Lower leg skin (tissue), 4 donors: ENCODE data around the gene ST6GAL1. TPM values are rescaled to one million over a fixed set of nuclear protein-coding genes. Genes with fewer than 3 reads are reported as not detected.

ENCODE experiments used
- DNase-seq, 2 donors: peaks; one replicate each; pipeline ENCODE4 v3.0.0-alpha.2; 2019; ENCODE audit warnings: low spot score in 2 of 2
- H3K4me3 ChIP-seq: fragments of 200-600 bp; sonication (generic); 2 replicates; pipeline ENCODE4 v1.5.1; 2017; ENCODE audit warnings: mild to moderate bottlenecking, low read depth; ENCODE audit not compliant: poor library complexity, severe bottlenecking
- CTCF ChIP-seq, 3 donors: fragments of 450-650 bp; IDR thresholded peaks; one replicate each; pipeline ENCODE4 v1.5.1; 2016; ENCODE audit warnings: antibody characterized with exemption in 3 of 3, mild to moderate bottlenecking in 3 of 3, moderate library complexity in 2 of 3
- POLR2A ChIP-seq, 2 donors: fragments of 450-650 bp; IDR thresholded peaks; one replicate each; pipeline ENCODE4 v1.6.1; 2016 to 2017; ENCODE audit warnings: antibody characterized with exemption in 2 of 2, mild to moderate bottlenecking in 1 of 2, moderate library complexity in 1 of 2
- WGBS, 2 donors: methylation state at CpG; one replicate each; pipeline ENCODE4 v1.1.5; 2018; 5-methylcytosine and 5-hydroxymethylcytosine counted together
- intact Hi-C: fragments of 100-400 bp; cut with DNase I; formaldehyde crosslinking; loops from one replicate; pipeline ENCODE4 v1.15.0; 2023; ENCODE audit warnings: low total_unique reads
- total RNA-seq, 4 donors: library from RNA; depleted of rRNA; stranded (reverse); fragments of >200 nt; gene quantifications; one replicate each; pipeline ENCODE4 v1.1.0, GENCODE V29; 2016

ST6GAL1 gene
- total RNA-seq, 4 donors from 2014 or later: 12.8 to 44.5 (median 25.2) TPM

- TF ChIP-seq POLR2A (IDR thresholded peaks at IDR 0.05) (no peak), CTCF (IDR thresholded peaks at IDR 0.05) (no peak)
- DNase-seq: peak in 1 of 2 donors; percentile 15
- WGBS, 2 donors: 49 to 88% methylated on average over 2 of the region's 2 CpGs
- H3K4me3 ChIP-seq: no peak overlapping the region
- intact Hi-C loops: no loop called here
These were observed 50.7 kb downstream of the ST6GAL1 start for GRCh38 chr3:186980989-186981388.

- WGBS, 2 donors: 67 to 75% methylated on average over 4 of the region's 4 CpGs
- intact Hi-C loops: no loop called here
- TF ChIP-seq CTCF (IDR thresholded peaks at IDR 0.05) (no peak), POLR2A (IDR thresholded peaks at IDR 0.05) (no peak)
- no peak overlapping the region for H3K4me3 ChIP-seq
- peak in 1 of 2 donors; percentile 6 for DNase-seq
These were observed 53.3 kb downstream of the ST6GAL1 start for GRCh38 chr3:186983659-186984058.

- no peak overlapping the region for H3K4me3 ChIP-seq
- WGBS, 2 donors: 77 to 89% methylated on average over 6 of the region's 6 CpGs
- intact Hi-C loops: no loop called here
- no peak for DNase-seq
- no peak for TF ChIP-seq POLR2A (IDR thresholded peaks at IDR 0.05)
- TF ChIP-seq CTCF (IDR thresholded peaks at IDR 0.05): no peak
These were observed 53.7 kb downstream of the ST6GAL1 start for GRCh38 chr3:186984064-186984463.

GRCh38 chr3:186985661-186986364 lies 55.5 kb downstream of the ST6GAL1 start:
- no peak for DNase-seq
- 62 to 65% methylated on average over 14 of the region's 14 CpGs for WGBS, 2 donors
- TF ChIP-seq CTCF (IDR thresholded peaks at IDR 0.05) (no peak), POLR2A (IDR thresholded peaks at IDR 0.05) (no peak)
- H3K4me3 ChIP-seq: no peak overlapping the region
- intact Hi-C loops: no loop called here

GRCh38 chr3:186986406-186986805 lies 56.1 kb downstream of the ST6GAL1 start:
- H3K4me3 ChIP-seq: no peak overlapping the region
- 92 to 95% methylated on average over 8 of the region's 8 CpGs for WGBS, 2 donors
- TF ChIP-seq CTCF (IDR thresholded peaks at IDR 0.05) (no peak), POLR2A (IDR thresholded peaks at IDR 0.05) (no peak)
- intact Hi-C loops: no loop called here
- no peak for DNase-seq

GRCh38 chr3:186986816-186987215 lies 56.5 kb downstream of the ST6GAL1 start:
- intact Hi-C loops: no loop called here
- whole genome bisulfite sequencing, 2 donors: 84 to 90% methylated on average over 1 of the region's 1 CpG
- no peak overlapping the region for H3K4me3 ChIP-seq

More at GRCh38 chr3:186986816-186987215, 56.5 kb downstream of the ST6GAL1 start:
- DNase-seq: no peak
- TF ChIP-seq CTCF (IDR thresholded peaks at IDR 0.05): no peak
- TF ChIP-seq POLR2A (IDR thresholded peaks at IDR 0.05): no peak
